NT2/D1 (cell line): Measurements from ENCODE around the gene RGMA.

ENCODE experiments used
- YY1 ChIP-seq: IDR thresholded peaks from 2 replicates; pipeline ENCODE4 v1.6.1; 2011; ENCODE audit not compliant: insufficient read length, insufficient read depth
- ZNF274 ChIP-seq: IDR thresholded peaks from 2 replicates; pipeline ENCODE4 v1.6.1; 2011; ENCODE audit warnings: mild to moderate bottlenecking, low read depth, low read length

DNA sequence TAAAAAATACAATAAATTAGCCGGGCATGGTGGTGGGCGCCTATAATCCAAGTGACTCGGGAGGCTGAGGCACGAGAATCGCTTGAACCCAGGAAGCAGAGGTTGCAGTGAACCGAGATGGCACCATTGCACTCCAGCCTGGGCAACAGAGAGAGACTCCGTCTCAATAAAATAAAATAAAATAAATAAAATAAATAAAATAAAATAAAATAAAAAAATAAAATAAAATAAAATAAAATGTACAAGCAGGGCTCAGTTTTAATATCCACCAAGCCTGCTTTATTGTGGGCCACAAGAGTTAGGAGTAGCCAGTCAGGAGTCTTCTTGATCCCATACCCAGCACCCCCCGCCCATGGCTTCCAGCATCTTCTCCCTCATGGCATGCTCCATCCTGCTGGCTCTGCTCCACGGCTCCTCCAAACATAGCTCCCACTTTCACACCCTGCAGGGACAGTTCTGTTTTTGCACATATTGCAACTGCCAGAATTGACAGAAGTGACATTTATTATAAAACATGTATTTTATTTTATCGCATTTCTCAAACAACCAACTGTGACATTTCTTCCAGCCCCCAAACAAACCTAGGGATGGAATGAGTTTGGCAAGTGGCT, 42.6 kb upstream of the RGMA start:
- TF ChIP-seq YY1 (no peak), ZNF274 (no peak)
